Activated gamma-delta T cell treated with Interleukin-2 at 50 U/mL for 16 hours (primary cell): ENCODE measurements around the gene MVK.

Experiments
- DNase-seq: peaks from one replicate; pipeline ENCODE4 v3.0.0-alpha.2; 2020

MVK gene

GRCh38 chr12:109637996-109638395 is 64.4 kb downstream of the MVK start:
- DNase-seq, result no peak

- no peak for DNase-seq
Observed at GRCh38 chr12:109638735-109639134, 65.1 kb downstream of the MVK start.

GRCh38 chr12:109639151-109639872 is 65.7 kb downstream of the MVK start:
- DNase-seq, result no peak

- no peak for DNase-seq
Observed at GRCh38 chr12:109640961-109641360, 67.4 kb downstream of the MVK start.

GRCh38 chr12:109641422-109641821 is 67.8 kb downstream of the MVK start:
- DNase-seq, result no peak

GRCh38 chr12:109642506-109643132 is 69.0 kb downstream of the MVK start:
- no peak for DNase-seq

GRCh38 chr12:109645194-109645593 is 71.6 kb downstream of the MVK start:
- no peak for DNase-seq

GRCh38 chr12:109645708-109646107 is 72.1 kb downstream of the MVK start:
- DNase-seq, result no peak
